GM12878 (cell line): ENCODE measurements around the gene AKNA. TPM values are rescaled to one million over a fixed set of nuclear protein-coding genes. Genes with fewer than 3 reads are reported as not detected.

Experiments
- ATAC-seq: fragments of 200-7000 bp; cut with Tn5 transposase; 3 replicates; pipeline ENCODE4 v1.9.1; 2020; ENCODE audit warnings: mild to moderate bottlenecking, moderate library complexity
- BruUV-seq: library from RNA; stranded (reverse); fragments of 400-500 nt; replicated peaks from 2 replicates; lab custom pipeline; 2021; lab: Mats Ljungman, UMichigan
- CTCF ChIA-PET: fragments of 300-600 bp; sonication (Branson Sonifier 250); formaldehyde crosslinking; extraction: SDS; loops from one replicate; lab custom pipeline; 2021; ENCODE audit warnings: inconsistent platforms; lab: Yijun Ruan, JAX
- POLR2A ChIA-PET: fragments of 350-600 bp; formaldehyde crosslinking; extraction: SDS; loops from one replicate; lab custom pipeline; 2021; ENCODE audit warnings: inconsistent platforms; lab: Charles Lee
- RAD21 ChIA-PET: fragments of 300-600 bp; sonication (Branson Sonifier 250); formaldehyde crosslinking; loops from one replicate; lab custom pipeline; 2023; ENCODE audit warnings: antibody characterized with exemption; ENCODE audit not compliant: unreplicated experiment; lab: Charles Lee
- SMC1A ChIA-PET: fragments of 300-600 bp; sonication (Branson Sonifier 250); formaldehyde crosslinking; loops from one replicate; lab custom pipeline; 2023; ENCODE audit not compliant: unreplicated experiment, uncharacterized antibody; lab: Charles Lee
- DNase-seq: peaks from one replicate; pipeline ENCODE4 v3.0.0-alpha.2; 2011; ENCODE audit warnings: low read depth, low spot score
- FAIRE-seq: peaks from 3 replicates; lab custom pipeline; 2011; peaks lifted over from hg19 to GRCh38; lab: Jason Lieb, UNC
- H2AFZ ChIP-seq: 2 replicates; pipeline ENCODE4 v1.6.0; 2011; ENCODE audit warnings: low read depth, low read length, control low read depth; ENCODE audit not compliant: control insufficient read depth
- H3K27ac ChIP-seq: 2 replicates; pipeline ENCODE4 v1.5.1; 2011; ENCODE audit warnings: control low read depth; ENCODE audit not compliant: control insufficient read depth, insufficient read depth
- H3K27me3 ChIP-seq, 2 experiments: replicated peaks in 1 of 2; 2 replicates each; pipeline versions ENCODE4 v1.6.0 to v1.6.1; 2011; ENCODE audit warnings: low read length in 1 of 2; ENCODE audit not compliant: control insufficient read depth in 2 of 2, insufficient read depth in 2 of 2
- H3K36me3 ChIP-seq, 2 experiments: 2 replicates each; pipeline ENCODE4 v1.5.1; 2011; ENCODE audit warnings: low read length in 1 of 2; ENCODE audit not compliant: control insufficient read depth in 2 of 2, insufficient read depth in 2 of 2
- H3K4me1 ChIP-seq: 2 replicates; pipeline ENCODE4 v1.6.1; 2011; ENCODE audit warnings: mild to moderate bottlenecking, low read length, moderate library complexity, mixed read lengths; ENCODE audit not compliant: control insufficient read depth, insufficient read depth
- H3K4me2 ChIP-seq: 2 replicates; pipeline ENCODE4 v1.6.0; 2011; ENCODE audit warnings: control low read depth; ENCODE audit not compliant: control insufficient read depth, insufficient read depth
- H3K4me3 ChIP-seq: fragments of 200-600 bp; sonication (generic); 2 replicates; pipeline ENCODE4 v1.5.1; 2016
- H3K79me2 ChIP-seq: 2 replicates; pipeline ENCODE4 v1.6.0; 2011; ENCODE audit warnings: low read length; ENCODE audit not compliant: control insufficient read depth, insufficient read depth
- H3K9ac ChIP-seq: 2 replicates; pipeline ENCODE4 v1.8.0; 2011; ENCODE audit warnings: low read length, control low read depth, mixed read lengths; ENCODE audit not compliant: control insufficient read depth, insufficient read depth
- H3K9me3 ChIP-seq: replicated peaks from 3 replicates; pipeline ENCODE4 v1.5.1; 2011; ENCODE audit warnings: mild to moderate bottlenecking, low read length; ENCODE audit not compliant: control insufficient read depth, insufficient read depth
- H4K20me1 ChIP-seq: 2 replicates; pipeline ENCODE4 v1.6.0; 2011; ENCODE audit not compliant: control insufficient read depth, insufficient read depth
- BCLAF1 ChIP-seq: fragments of 450-650 bp; IDR thresholded peaks from 2 replicates; pipeline ENCODE4 v1.6.1; 2017; ENCODE audit warnings: antibody characterized with exemption, mild to moderate bottlenecking, moderate library complexity
- POLR2A ChIP-seq: IDR thresholded peaks from 2 replicates; pipeline ENCODE4 v1.6.1; 2011; ENCODE audit warnings: low read depth, mild to moderate bottlenecking, low read length
- WGBS: methylation state at CpG from one replicate; pipeline ENCODE4 v1.1.6; 2016; ENCODE audit warnings: low lambda C conversion rate; ENCODE audit not compliant: insufficient replicate concordance, insufficient coverage; ENCODE audit errors: missing lambda C conversion rate; 5-methylcytosine and 5-hydroxymethylcytosine counted together
- in situ Hi-C: fragments of 300-500 bp; cut with MboI; formaldehyde crosslinking; loops from 9 replicates; pipeline ENCODE4 v1.14.3; 2018; ENCODE audit warnings: mixed read lengths
- intact Hi-C: fragments of 100-400 bp; cut with micrococcal nuclease; formaldehyde crosslinking; loops from one replicate; pipeline ENCODE4 v1.14.2; 2022; ENCODE audit not compliant: unreplicated experiment
- polyA plus RNA-seq, 11 experiments: library from polyadenylated mRNA; depleted of rRNA in 4 of 11; unstranded in 6 of 11; stranded (reverse) in 5 of 11; fragments of >200 nt; fragmentation: Nextera tagmentation in 4 of 11; fragmentation: Illumina TruSeq in 1 of 11; extraction: Ambion mirVana in 4 of 11; extraction: Trizol in 1 of 11; gene quantifications; 1 replicate in 1 of 11; 2 replicates in 10 of 11; pipeline versions ENCODE4 v1.2.1 to v1.2.3, GENCODE V29; 2011 to 2016; ENCODE audit warnings: inconsistent platforms in 2 of 11, missing spikeins in 2 of 11, low read depth in 1 of 11
- total RNA-seq, 4 experiments: library from RNA; depleted of rRNA in 3 of 4; stranded (reverse); fragments of >200 nt in 3 of 4; fragmentation: Illumina TruSeq in 1 of 4; extraction: Trizol in 1 of 4; gene quantifications; 2 replicates each; pipeline versions ENCODE4 v1.2.1 to v1.2.3, GENCODE V29; 2013 to 2021

AKNA gene
- total and polyA plus RNA-seq, 10 of the 15 experiments (the other 5 are each of a cell fraction or from before 2014, with no cell fraction given): 1.6 to 132 (median 35.3) TPM

- RAD21 ChIA-PET: interaction anchor here (1.0 to 12.9 kb wide), 2 partner anchors 25 to 132 kb away, joined by 3 to 251 read pairs; partner anchors contain the start of gene AKNA
- no peak overlapping the region for H3K27ac ChIP-seq
Observed at GRCh38 chr9:114362394-114362793, 25.4 kb downstream of the AKNA start.

More at GRCh38 chr9:114362394-114362793, 25.4 kb downstream of the AKNA start:
- SMC1A ChIA-PET: interaction anchor here (1.3 to 13.9 kb wide), 2 partner anchors 25 to 34 kb away, joined by 7 to 327 read pairs; partner anchors contain the start of gene AKNA
- Histone ChIP-seq H3K9me3 (no peaks in the 10 kb centered on the region), H2AFZ (no peak overlapping the region), H3K9ac (no peak overlapping the region), H3K27me3 (no peaks in the 10 kb centered on the region), H3K79me2 (peaks cover 1% of the 10 kb centered on the region), H3K36me3 (peaks cover 47 to 60% of the 10 kb centered on the region in 2 experiments), H3K4me3 (no peak overlapping the region), H3K4me1 (peaks cover 29% of the 10 kb centered on the region), H4K20me1 (peaks cover 2% of the 10 kb centered on the region; the same call in 1 of the 2 replicates), H3K4me2 (no peak overlapping the region)
- no peak for FAIRE-seq
- POLR2A ChIA-PET: interaction anchor here (1.2 to 13.2 kb wide), 3 partner anchors 9 to 25 kb away, joined by 4 to 312 read pairs (median 22); partner anchors contain the start of gene AKNA
- 83% methylated on average over 12 of the region's 12 CpGs for WGBS
- DNase-seq: no peak
- TF ChIP-seq BCLAF1 (no peak), POLR2A (peak; percentile 46)
- ATAC-seq: no peak
- intact Hi-C loops (no loop called here), in situ Hi-C loops (no loop called here)
- CTCF ChIA-PET: interaction anchor here (7.4 kb wide), 1 partner anchor 25 kb away, joined by 108 read pairs; the partner anchor contains the start of gene AKNA
- no TSS peak for BruUV-seq
